Measurements from ENCODE around the gene CAMTA1. TPM values are rescaled to one million over a fixed set of nuclear protein-coding genes. Genes with fewer than 3 reads are reported as not detected.

The CAMTA1 gene
- total RNA-seq, 1 donor: 56.1 TPM

DNA sequence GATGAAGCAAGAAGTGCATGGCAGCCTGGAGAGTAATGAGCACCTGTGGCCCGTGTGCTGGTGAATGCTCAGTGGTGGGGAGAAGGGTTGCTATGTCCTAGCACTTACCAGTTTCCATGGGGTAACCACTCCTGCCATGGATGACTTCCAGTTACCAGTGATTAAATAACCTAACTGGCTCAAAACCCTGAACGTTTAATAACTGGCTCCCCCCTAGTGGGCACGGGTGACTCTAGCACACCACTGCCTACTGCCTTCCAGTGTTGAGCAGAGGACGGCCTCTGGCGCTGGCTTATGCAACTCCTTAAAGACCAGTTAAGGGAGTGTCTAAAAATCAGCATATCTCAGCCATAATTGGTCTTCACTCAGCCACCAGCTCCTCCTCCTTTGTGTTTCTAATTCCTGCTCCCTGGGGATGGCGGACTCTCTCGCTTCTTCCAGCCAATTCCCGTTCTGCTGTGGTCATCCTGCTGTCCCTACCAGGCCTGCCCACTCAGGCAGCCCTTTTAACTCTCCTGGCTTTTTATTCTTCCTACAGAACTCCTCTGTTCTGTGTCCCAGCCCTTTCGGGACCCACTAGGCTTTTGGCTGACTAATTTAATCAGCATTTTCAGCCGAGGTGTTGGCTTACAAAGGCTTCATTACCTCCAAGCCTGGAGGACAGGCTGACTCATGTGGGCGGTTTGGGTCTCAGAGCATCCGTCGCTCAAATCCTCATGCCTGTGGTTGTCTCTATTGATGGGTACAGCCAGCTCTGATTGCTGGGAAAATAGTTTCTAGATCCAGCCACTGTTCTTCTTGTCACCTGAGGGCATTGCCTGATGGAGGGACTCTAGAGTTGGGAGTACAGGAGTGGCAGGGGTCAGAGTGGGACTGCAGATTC, 332.4 kb downstream of the CAMTA1 start:
- DNase-seq (ENCODE audit: low read depth): peak; percentile 70
- TF ChIP-seq, protein P1, sequence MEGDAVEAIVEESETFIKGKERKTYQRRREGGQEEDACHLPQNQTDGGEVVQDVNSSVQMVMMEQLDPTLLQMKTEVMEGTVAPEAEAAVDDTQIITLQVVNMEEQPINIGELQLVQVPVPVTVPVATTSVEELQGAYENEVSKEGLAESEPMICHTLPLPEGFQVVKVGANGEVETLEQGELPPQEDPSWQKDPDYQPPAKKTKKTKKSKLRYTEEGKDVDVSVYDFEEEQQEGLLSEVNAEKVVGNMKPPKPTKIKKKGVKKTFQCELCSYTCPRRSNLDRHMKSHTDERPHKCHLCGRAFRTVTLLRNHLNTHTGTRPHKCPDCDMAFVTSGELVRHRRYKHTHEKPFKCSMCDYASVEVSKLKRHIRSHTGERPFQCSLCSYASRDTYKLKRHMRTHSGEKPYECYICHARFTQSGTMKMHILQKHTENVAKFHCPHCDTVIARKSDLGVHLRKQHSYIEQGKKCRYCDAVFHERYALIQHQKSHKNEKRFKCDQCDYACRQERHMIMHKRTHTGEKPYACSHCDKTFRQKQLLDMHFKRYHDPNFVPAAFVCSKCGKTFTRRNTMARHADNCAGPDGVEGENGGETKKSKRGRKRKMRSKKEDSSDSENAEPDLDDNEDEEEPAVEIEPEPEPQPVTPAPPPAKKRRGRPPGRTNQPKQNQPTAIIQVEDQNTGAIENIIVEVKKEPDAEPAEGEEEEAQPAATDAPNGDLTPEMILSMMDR (IDR thresholded peaks at IDR 0.05; ENCODE audit: insufficient read depth, low read depth, low read length): no peak
- no peak overlapping the region for H3K4me3 ChIP-seq (ENCODE audit: low read depth, low read length)

DNA sequence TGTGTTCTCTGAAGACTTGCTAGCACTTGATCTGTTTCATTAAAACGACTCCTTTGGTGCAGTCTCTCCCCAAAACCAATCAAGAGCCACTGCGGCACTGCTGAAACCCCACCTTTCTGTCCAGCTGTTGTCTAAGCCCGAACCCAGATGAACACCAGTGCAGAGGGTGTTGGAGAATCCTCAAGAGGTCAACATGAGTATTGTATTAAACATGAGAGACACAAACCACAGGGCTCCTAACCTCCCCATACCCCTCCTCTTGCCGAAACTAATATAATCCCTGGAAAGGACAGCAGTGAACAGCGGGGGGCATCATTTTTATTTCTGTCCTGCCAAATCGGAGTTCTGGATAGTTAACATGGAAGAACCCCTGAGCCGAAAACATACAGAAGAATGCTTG, 333.9 kb downstream of the CAMTA1 start:
- no peak for DNase-seq (ENCODE audit: low read depth)
- H3K4me3 ChIP-seq (ENCODE audit: low read depth, low read length): no peak overlapping the region
- TF ChIP-seq, protein P1 (IDR thresholded peaks at IDR 0.05; ENCODE audit: insufficient read depth, low read depth, low read length): no peak

DNA sequence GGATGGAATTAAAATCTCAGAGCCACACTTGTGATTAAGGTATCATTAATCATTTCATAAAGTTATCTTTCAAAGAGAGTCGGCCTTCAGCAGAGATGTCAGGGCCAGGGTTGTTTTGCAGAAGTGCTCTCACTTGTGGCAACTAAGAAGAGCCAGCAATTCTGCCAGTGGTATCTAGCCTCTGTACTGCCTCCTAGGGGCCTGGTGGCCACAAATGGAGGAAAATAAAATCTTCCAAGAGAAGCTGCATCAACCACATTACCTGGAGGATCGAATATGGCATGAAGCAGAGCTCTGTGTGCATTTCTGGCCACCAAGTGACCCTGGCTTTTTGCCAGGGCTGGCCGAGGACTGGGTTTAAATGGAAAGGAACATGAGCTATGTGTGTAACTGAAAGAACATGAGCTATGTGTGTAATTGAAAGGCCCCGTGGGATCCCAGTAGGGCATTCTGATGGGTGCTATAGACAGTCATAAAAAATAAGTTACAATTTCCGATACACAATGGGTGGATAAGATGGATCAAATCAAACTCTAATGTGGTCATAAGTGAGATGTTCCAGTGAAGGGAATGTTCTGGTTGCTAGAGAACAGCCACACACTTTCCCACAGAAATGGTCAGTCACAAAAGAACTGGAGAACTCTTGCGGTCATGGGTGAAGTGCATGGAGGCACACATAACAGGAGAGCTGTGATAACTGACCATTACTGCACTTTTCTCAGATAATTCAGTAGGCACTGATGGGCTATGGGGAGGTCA, 335.8 kb downstream of the CAMTA1 start:
- TF ChIP-seq, protein P1 (IDR thresholded peaks at IDR 0.05; ENCODE audit: insufficient read depth, low read depth, low read length): no peak
- no peak for DNase-seq (ENCODE audit: low read depth)
- no peak overlapping the region for H3K4me3 ChIP-seq (ENCODE audit: low read depth, low read length)

DNA sequence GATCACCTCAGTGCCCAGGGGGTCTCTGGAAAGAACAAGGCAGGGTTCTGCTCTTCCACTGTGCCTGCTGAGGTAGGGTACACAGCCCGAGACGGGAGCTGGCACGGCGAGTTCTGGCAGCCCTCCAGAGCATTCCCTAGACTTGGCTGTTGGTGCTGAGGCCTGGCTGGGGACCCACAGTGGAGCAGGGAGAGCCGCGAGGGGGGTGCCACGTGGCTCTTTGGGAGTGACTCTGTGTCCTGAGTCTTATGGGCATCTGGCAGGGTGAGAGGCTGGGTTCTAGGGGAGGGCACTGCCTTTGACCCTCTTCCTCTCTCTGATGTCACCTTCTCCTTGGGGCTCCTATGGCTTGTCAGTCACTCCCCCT, 336.4 kb downstream of the CAMTA1 start:
- DNase-seq (ENCODE audit: low read depth): no peak
- H3K4me3 ChIP-seq (ENCODE audit: low read depth, low read length): no peak overlapping the region
- TF ChIP-seq, protein P1 (IDR thresholded peaks at IDR 0.05; ENCODE audit: insufficient read depth, low read depth, low read length): no peak

DNA sequence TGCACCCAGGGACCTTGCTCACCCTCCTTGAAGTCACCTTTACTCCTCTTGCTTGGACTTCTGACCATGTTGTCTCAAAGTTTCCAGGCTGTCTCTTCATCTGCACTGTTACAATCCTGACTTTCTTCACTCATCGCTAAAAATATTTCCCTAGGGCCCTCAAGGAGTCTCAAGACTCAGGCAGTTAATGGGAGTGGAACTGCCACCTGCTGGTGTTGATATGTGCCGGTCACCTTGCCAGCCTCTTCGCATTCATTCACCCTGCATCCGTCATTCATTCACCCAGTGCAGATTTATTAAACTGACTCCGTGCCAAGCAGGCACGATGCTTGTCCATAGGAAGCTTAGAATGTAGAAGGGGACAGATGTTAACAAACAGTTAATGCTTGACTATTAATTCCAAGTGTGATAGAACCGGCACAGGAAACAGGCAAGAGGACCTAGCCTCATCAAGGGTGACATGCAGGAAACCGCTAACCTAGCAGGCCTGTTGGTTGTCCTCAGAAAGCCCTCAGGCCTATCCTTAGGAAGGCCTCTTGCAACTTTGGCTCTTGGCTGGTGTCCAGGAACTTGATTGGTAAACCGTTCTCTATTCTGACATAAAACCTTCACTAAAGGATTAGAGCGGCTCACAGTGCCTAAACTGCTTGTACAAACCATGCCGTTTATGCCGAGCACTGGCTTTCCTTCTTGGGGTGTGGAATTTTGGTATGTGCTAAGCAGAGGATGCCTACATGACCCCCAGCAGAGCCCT, 342.2 kb downstream of the CAMTA1 start:
- TF ChIP-seq, protein P1 (IDR thresholded peaks at IDR 0.05; ENCODE audit: insufficient read depth, low read depth, low read length): no peak
- DNase-seq (ENCODE audit: low read depth): peak; percentile 16
- H3K4me3 ChIP-seq (ENCODE audit: low read depth, low read length): no peak overlapping the region

DNA sequence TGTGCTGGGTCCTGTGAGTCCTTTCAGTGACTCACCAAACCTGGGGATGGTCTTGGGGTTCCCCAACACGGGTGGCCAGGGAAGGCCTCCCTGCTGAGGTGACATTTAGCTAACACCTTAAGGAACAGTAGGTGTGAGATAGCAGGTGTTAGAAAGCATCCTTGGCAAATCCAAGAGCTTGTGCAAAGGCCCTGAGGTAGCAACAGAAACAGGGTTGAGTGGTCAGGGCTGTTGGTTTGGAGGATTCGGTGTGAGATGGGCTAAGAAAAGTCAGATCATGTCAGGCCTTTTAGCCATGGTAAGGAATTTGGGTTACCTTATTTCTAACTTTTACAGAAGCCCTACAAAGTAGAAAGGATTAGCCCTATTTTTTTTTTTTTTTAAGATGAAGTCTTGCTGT, 343.0 kb downstream of the CAMTA1 start:
- TF ChIP-seq, protein P1 (IDR thresholded peaks at IDR 0.05; ENCODE audit: insufficient read depth, low read depth, low read length): no peak
- no peak overlapping the region for H3K4me3 ChIP-seq (ENCODE audit: low read depth, low read length)
- DNase-seq (ENCODE audit: low read depth): no peak

Data from fibroblast of villous mesenchyme (primary cell).